ENCODE results near the gene SLC25A34. TPM values are rescaled to one million over a fixed set of nuclear protein-coding genes. Genes with fewer than 3 reads are reported as not detected.

The SLC25A34 gene
- polyA plus RNA-seq, 1 donor: 2.7 TPM

- WGBS (ENCODE audit: insufficient coverage, low lambda C conversion rate): no CpG with 5 or more reads among the region's 26 CpGs
- no peak for DNase-seq
- Histone ChIP-seq H3K27ac (ENCODE audit: low read length) (no peak overlapping the region), H3K27me3 (ENCODE audit: control insufficient read depth, insufficient read depth, low read length) (no peaks in the 10 kb centered on the region), H3K9me3 (ENCODE audit: control insufficient read depth, low read depth, low read length) (no peaks in the 10 kb centered on the region), H3K4me3 (ENCODE audit: low read length) (no peak overlapping the region), H3K4me1 (ENCODE audit: control insufficient read depth, insufficient read depth, low read length) (no peaks in the 10 kb centered on the region), H3K36me3 (ENCODE audit: control insufficient read depth, insufficient read depth, low read length) (peaks cover 88% of the 10 kb centered on the region)
These were observed 10.8 kb upstream of the SLC25A34 start for GRCh38 chr1:15724949-15725880.

DNA sequence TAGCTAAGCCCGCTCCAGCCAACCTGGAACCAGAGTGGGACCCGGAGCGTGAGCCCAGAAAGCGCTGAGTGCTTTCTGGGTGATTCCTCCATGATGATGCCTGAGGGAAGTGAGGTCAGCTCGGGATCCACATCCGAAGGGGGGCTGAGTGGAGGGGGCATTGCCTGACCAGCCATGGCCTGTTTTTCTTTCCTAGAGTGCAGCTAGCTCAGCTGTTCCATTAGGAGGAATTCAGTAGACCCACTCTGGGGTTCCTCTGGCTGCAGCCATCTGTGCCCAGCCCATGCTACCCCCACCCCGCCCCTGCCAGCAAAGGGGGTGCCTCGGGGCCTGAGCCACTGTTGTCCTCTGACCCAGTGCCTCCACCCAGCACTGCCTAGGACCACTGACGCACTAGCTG lies 9.6 kb upstream of the SLC25A34 start:
- Histone ChIP-seq H3K4me1 (ENCODE audit: control insufficient read depth, insufficient read depth, low read length) (no peaks in the 10 kb centered on the region), H3K9me3 (ENCODE audit: control insufficient read depth, low read depth, low read length) (no peaks in the 10 kb centered on the region), H3K36me3 (ENCODE audit: control insufficient read depth, insufficient read depth, low read length) (peaks cover 91% of the 10 kb centered on the region), H3K27me3 (ENCODE audit: control insufficient read depth, insufficient read depth, low read length) (no peaks in the 10 kb centered on the region), H3K4me3 (ENCODE audit: low read length) (no peak overlapping the region), H3K27ac (ENCODE audit: low read length) (no peak overlapping the region)
- no CpG with 5 or more reads among the region's 9 CpGs for WGBS (ENCODE audit: insufficient coverage, low lambda C conversion rate)
- DNase-seq: no peak

DNA sequence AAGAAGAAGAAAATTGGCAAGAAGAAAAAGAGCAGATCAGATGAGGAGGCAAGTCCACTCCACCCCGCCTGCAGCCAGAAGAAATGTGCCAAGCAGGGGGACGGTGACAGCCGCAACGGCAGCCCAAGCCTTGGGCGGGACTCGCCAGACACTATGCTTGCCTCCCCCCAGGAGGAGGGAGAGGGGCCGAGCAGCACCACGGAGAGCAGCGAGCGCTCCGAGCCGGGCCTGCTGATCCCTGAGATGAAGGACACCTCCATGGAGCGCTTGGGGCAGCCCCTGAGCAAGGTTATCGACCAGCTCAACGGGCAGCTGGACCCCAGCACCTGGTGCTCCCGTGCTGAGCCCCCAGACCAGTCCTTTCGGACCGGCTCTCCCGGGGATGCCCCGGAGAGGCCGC lies 9.0 kb upstream of the SLC25A34 start:
- Histone ChIP-seq H3K9me3 (ENCODE audit: control insufficient read depth, low read depth, low read length) (no peaks in the 10 kb centered on the region), H3K4me3 (ENCODE audit: low read length) (no peak overlapping the region), H3K36me3 (ENCODE audit: control insufficient read depth, insufficient read depth, low read length) (peaks cover 92% of the 10 kb centered on the region), H3K27ac (ENCODE audit: low read length) (no peak overlapping the region), H3K4me1 (ENCODE audit: control insufficient read depth, insufficient read depth, low read length) (no peaks in the 10 kb centered on the region), H3K27me3 (ENCODE audit: control insufficient read depth, insufficient read depth, low read length) (no peaks in the 10 kb centered on the region)
- no peak for DNase-seq
- no CpG with 5 or more reads among the region's 21 CpGs for WGBS (ENCODE audit: insufficient coverage, low lambda C conversion rate)

DNA sequence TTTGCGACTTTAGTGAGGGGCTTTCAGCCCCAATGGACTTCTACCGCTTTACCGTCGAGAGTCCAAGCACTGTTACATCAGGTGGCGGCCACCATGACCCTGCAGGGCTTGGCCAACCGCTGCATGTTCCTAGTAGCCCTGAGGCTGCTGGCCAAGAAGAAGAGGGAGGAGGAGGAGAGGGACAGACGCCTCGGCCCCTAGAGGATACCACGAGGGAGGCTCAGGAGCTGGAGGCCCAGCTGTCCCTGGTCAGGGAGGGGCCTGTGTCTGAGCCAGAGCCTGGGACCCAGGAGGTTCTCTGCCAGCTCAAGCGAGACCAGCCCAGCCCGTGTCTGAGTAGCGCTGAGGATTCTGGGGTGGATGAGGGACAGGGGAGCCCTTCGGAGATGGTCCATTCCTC lies 8.6 kb upstream of the SLC25A34 start:
- no peak for DNase-seq
- Histone ChIP-seq H3K9me3 (ENCODE audit: control insufficient read depth, low read depth, low read length) (no peaks in the 10 kb centered on the region), H3K27ac (ENCODE audit: low read length) (no peak overlapping the region), H3K27me3 (ENCODE audit: control insufficient read depth, insufficient read depth, low read length) (no peaks in the 10 kb centered on the region), H3K36me3 (ENCODE audit: control insufficient read depth, insufficient read depth, low read length) (peaks cover 93% of the 10 kb centered on the region), H3K4me1 (ENCODE audit: control insufficient read depth, insufficient read depth, low read length) (no peaks in the 10 kb centered on the region), H3K4me3 (ENCODE audit: low read length) (no peak overlapping the region)
- no CpG with 5 or more reads among the region's 13 CpGs for WGBS (ENCODE audit: insufficient coverage, low lambda C conversion rate)

GRCh38 chr1:15727866-15728534 lies 8.1 kb upstream of the SLC25A34 start:
- Histone ChIP-seq H3K36me3 (ENCODE audit: control insufficient read depth, insufficient read depth, low read length) (peaks cover 93% of the 10 kb centered on the region), H3K4me1 (ENCODE audit: control insufficient read depth, insufficient read depth, low read length) (no peaks in the 10 kb centered on the region), H3K27ac (ENCODE audit: low read length) (no peak overlapping the region), H3K4me3 (ENCODE audit: low read length) (no peak overlapping the region), H3K27me3 (ENCODE audit: control insufficient read depth, insufficient read depth, low read length) (no peaks in the 10 kb centered on the region), H3K9me3 (ENCODE audit: control insufficient read depth, low read depth, low read length) (no peaks in the 10 kb centered on the region)
- no CpG with 5 or more reads among the region's 23 CpGs for WGBS (ENCODE audit: insufficient coverage, low lambda C conversion rate)
- no peak for DNase-seq

GRCh38 chr1:15728937-15729657 lies 7.0 kb upstream of the SLC25A34 start:
- no CpG with 5 or more reads among the region's 22 CpGs for WGBS (ENCODE audit: insufficient coverage, low lambda C conversion rate)
- Histone ChIP-seq H3K4me3 (ENCODE audit: low read length) (no peak overlapping the region), H3K9me3 (ENCODE audit: control insufficient read depth, low read depth, low read length) (peaks cover 3% of the 10 kb centered on the region), H3K4me1 (ENCODE audit: control insufficient read depth, insufficient read depth, low read length) (no peaks in the 10 kb centered on the region), H3K36me3 (ENCODE audit: control insufficient read depth, insufficient read depth, low read length) (peaks cover 94% of the 10 kb centered on the region), H3K27me3 (ENCODE audit: control insufficient read depth, insufficient read depth, low read length) (no peaks in the 10 kb centered on the region), H3K27ac (ENCODE audit: low read length) (no peak overlapping the region)
- no peak for DNase-seq

GRCh38 chr1:15730423-15730822 lies 5.6 kb upstream of the SLC25A34 start:
- Histone ChIP-seq H3K36me3 (ENCODE audit: control insufficient read depth, insufficient read depth, low read length) (peaks cover 92% of the 10 kb centered on the region), H3K4me1 (ENCODE audit: control insufficient read depth, insufficient read depth, low read length) (peaks cover 9% of the 10 kb centered on the region), H3K27ac (ENCODE audit: low read length) (no peak overlapping the region), H3K27me3 (ENCODE audit: control insufficient read depth, insufficient read depth, low read length) (no peaks in the 10 kb centered on the region), H3K4me3 (ENCODE audit: low read length) (no peak overlapping the region), H3K9me3 (ENCODE audit: control insufficient read depth, low read depth, low read length) (peaks cover 3% of the 10 kb centered on the region)
- WGBS (ENCODE audit: insufficient coverage, low lambda C conversion rate): no CpG with 5 or more reads among the region's 16 CpGs
- no peak for DNase-seq

DNA sequence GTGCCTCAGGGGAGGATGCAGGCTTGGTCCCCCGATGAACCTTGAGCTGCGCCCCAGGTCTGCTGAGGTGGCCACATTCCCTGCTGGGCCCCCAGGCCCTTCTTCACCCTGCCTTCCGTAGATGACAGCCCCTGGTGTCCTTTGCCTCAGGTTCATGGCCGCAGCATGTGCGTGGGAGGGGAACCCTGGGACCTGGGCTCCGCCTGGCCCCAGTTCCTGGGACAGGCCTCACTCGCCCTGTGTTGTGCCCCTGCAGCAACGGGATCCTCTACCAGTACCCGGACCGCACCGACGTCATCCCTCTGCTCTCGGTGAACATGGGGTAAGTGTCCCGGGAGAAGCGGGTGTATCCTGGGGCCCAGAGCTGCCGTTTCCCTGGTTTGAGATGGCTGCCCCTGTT lies 5.1 kb upstream of the SLC25A34 start:
- peaks cover 87% of the 10 kb centered on the region for H3K36me3 ChIP-seq (ENCODE audit: control insufficient read depth, insufficient read depth, low read length)
- peaks cover 3% of the 10 kb centered on the region for H3K9me3 ChIP-seq (ENCODE audit: control insufficient read depth, low read depth, low read length)
- peaks cover 14% of the 10 kb centered on the region for H3K4me1 ChIP-seq (ENCODE audit: control insufficient read depth, insufficient read depth, low read length)
- H3K27me3 ChIP-seq (ENCODE audit: control insufficient read depth, insufficient read depth, low read length): no peaks in the 10 kb centered on the region
- H3K27ac ChIP-seq (ENCODE audit: low read length): no peak overlapping the region
- H3K4me3 ChIP-seq (ENCODE audit: low read length): no peak overlapping the region
- no CpG with 5 or more reads among the region's 16 CpGs for WGBS (ENCODE audit: insufficient coverage, low lambda C conversion rate)
- no peak for DNase-seq

- no peak overlapping the region for H3K4me3 ChIP-seq (ENCODE audit: low read length)
- peaks cover 77% of the 10 kb centered on the region for H3K36me3 ChIP-seq (ENCODE audit: control insufficient read depth, insufficient read depth, low read length)
- no peak for DNase-seq
- H3K4me1 ChIP-seq (ENCODE audit: control insufficient read depth, insufficient read depth, low read length): peaks cover 25% of the 10 kb centered on the region
- WGBS (ENCODE audit: insufficient coverage, low lambda C conversion rate): no CpG with 5 or more reads among the region's 39 CpGs
- peaks cover 3% of the 10 kb centered on the region for H3K9me3 ChIP-seq (ENCODE audit: control insufficient read depth, low read depth, low read length)
- H3K27me3 ChIP-seq (ENCODE audit: control insufficient read depth, insufficient read depth, low read length): no peaks in the 10 kb centered on the region
- H3K27ac ChIP-seq (ENCODE audit: low read length): no peak overlapping the region
These were observed 4.0 kb upstream of the SLC25A34 start for GRCh38 chr1:15731735-15732685.

Measured in large intestine (tissue), 3 donors.